GM19463 (cell line): ENCODE measurements around the gene DDX49.
"Not testable (repeated sequence)": the region's sequence is repeated elsewhere in the genome, so short reads cannot be mapped to it uniquely, and the experiment has no call there.

Experiments
- ATAC-seq: cut with Tn5 transposase; IDR thresholded peaks from one replicate; pipeline ENCODE4 v1.9.1; 2021; ENCODE audit warnings: mild to moderate bottlenecking, moderate library complexity; ENCODE audit not compliant: unreplicated experiment

The DDX49 gene

DNA sequence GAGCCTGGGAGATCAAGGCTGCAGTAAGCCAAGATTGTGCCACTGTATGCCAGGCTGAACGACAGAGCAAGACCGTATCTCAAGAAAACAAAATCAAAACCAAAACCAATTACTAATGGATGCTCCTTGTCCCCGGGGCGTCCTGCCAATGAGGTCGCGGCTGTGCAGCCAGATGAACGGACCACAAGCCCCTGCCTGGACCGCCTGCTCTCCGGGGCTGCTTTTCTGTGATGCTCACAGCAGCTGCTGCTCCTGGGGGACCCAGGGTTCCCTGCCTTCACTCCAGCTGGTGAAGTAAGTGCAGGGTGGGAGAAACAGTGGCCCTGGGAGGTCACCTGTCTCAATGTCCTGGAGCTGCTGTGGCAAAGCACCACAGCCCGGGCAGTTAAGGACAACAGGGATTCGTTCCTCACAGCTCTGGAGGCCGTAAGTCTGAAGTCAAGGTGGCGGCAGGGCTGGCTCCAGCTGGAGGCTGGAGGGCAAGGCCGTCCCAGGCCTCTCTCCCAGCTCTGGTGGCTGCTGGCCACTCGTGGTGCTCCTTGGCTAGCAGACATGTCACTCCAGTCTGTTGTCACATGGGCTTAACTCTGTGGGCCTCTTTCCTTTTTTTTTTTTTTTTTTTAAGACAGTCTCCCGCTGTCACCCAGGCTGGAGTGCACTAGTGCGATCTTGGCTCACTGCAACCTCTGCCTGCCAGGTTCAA lies 10.4 kb upstream of the DDX49 start:
- no peak for ATAC-seq

DNA sequence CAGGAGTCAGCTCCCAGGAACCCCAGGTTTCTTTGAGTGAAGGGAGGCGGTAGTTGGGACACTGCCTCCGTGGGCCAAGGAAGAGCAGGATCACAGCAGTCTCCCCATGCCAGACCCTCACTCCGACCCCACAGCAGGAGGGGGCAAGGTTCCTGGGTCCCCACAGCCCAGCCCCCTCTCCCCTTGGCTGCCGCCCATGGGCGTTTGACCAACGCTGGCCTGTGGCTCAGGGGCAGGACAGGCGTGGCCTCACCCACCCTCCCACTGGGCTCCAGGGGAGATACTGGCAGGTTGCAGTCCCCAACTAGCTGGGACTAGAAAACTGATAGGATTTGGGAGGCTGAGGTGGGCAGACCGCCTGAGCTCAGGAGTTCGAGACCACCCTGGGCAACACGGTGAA lies 9.5 kb upstream of the DDX49 start:
- ATAC-seq = no peak

DNA sequence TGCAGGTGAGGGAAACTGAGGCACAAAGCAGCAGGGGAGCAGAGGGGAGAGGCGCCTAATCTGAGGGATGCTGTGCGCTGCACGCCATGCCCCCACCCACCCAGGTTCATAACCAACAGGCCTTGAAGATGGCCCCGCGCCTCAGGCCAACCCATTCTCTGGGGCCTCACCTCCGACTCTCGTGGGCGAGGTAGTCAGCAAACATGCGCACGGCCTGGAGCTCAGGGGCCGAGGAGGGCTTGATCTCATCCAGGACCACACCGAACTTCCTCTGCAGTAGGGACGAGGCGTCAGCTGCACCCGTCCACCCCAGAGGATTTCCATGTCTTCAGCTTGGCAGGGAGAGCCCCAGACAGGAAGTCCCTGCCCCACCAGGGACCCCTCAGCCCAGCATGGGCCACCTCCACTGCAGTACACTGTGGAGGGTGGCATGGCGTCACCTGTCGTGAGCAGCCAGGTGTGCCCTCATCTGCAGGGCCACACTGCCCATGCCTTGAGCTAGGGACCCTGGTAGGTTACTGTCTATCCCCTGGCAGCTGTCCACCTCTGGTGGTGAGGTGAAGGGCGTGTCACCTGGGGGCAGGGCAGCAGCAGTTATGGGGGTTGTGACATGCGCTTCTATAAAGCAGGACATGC lies 8.6 kb upstream of the DDX49 start:
- no peak for ATAC-seq

DNA sequence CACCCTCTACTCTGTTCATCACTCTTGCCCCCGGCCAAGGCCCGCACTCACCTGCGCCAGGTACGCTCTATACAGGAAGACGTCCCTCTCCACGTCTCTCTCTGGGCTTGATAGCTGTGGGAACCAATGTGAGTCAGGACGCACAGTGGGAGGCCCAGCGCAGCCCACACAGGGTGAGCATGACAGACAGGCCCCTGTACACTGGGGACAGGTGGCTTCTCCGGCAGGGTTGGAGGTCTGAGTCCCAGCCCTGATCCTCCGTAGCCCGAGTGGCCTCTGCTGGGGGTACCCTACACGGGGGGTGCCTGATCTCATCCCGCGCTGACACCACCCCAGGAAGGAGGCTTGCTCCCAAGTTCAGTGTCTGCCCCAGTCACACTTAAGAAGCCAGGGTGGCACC lies 6.6 kb upstream of the DDX49 start:
- ATAC-seq = no peak

DNA sequence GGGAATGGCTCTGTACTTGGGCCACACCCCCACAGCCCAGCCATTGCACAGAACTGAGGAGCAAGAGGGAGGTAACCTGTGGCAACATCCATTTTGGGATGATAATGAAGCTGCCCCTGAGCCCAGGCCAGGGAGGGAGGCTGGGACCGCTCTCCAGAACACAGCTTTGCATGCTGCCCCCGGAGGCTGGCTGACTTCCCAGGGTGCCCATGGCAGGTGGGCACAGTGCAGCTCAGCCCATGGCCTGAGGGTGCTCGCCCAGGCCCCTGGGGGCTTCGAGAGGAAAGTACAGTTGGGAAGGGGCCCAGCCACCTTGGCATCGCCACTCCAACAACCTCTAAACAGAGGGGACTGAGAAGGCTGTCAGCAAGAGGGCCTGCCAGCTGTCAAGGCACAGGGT lies 6.0 kb upstream of the DDX49 start:
- no peak for ATAC-seq

DNA sequence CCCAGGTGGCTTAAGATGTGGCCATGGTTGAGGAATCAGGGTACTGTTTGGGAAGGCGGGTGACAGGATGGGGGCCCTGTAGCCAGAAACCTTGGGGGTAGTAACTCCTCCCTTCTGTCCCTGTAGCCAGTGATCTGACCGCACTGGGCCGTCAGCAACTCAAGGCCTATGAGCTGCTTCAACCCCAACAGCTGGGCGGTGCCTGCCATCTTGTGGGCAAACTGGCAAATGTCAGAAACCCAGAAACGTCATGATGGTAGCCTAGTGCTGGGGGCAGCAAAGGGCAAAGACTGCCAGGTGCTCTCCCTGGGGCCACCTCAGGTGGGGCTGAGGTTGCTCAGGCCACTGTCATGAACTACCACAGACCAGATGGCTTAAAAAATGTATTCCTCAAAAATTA lies 3.9 kb upstream of the DDX49 start:
- ATAC-seq = no peak

DNA sequence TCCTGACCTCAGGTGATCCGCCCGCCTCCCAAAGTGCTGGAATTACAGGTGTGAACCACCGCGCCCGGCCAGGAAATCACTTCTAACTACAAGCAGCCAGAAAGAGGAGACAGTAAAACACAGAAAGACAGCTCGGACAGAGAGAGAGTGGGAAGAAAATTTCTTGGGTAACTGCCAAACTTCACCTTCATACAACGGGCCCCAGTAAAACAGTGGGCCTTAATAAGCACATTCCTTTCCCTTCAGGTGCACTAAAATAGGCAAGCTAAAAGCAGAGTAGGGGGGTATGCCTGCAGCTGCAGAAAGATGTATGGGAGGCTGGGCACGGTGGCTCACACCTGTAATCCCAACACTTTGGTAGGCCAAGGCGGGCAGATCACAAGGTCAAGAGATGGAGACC lies 1.9 kb upstream of the DDX49 start:
- not testable (repeated sequence) for ATAC-seq

DNA sequence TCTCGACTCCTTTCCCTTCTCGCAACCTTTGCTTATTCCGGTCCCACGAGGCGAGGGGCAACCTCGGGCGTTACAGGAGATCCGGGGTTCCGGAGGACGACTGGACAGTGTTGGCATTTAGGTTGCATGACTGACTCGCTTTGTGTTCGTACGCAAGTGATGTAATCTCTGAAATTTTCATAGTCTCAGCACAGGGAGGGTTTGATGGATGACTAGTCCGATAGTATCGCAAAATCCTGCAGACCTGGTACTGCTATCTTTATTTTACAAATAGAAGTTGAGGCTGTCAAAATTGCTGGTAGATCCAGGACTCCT lies 342 bp downstream of the DDX49 start:
- ATAC-seq = no peak

DNA sequence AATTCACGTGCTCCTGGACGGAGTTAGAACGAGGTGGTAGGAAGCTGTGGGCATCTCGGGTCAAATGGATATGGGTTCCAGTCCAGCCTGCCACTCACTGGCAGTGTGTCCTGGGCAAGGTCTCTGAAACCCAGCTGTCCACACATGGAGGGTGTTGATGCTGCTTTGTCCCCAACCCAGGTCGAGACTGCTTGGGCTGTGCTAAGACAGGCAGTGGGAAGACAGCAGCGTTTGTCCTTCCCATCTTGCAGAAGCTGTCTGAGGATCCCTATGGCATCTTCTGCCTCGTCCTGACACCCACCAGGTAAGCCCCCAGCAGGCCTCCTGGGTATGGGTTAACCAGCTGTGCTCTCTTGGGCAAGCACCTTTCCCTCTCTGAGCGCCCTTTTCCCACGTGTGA lies 885 bp downstream of the DDX49 start:
- no peak for ATAC-seq

DNA sequence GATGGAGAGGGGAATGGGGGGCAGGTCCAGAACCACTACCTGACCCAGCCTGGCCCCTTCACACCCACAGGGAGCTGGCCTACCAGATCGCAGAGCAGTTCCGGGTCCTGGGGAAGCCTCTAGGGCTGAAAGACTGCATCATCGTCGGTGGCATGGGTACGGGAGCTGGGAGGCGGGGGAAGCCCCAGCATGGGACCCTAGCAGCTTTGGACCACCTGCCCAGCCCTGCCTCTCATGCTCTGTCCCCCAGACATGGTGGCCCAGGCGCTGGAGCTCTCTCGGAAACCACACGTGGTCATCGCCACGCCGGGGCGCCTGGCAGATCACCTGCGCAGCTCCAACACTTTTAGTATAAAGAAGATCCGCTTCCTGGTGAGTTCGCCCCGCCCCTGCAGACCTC lies 2.1 kb downstream of the DDX49 start:
- ATAC-seq = no peak

DNA sequence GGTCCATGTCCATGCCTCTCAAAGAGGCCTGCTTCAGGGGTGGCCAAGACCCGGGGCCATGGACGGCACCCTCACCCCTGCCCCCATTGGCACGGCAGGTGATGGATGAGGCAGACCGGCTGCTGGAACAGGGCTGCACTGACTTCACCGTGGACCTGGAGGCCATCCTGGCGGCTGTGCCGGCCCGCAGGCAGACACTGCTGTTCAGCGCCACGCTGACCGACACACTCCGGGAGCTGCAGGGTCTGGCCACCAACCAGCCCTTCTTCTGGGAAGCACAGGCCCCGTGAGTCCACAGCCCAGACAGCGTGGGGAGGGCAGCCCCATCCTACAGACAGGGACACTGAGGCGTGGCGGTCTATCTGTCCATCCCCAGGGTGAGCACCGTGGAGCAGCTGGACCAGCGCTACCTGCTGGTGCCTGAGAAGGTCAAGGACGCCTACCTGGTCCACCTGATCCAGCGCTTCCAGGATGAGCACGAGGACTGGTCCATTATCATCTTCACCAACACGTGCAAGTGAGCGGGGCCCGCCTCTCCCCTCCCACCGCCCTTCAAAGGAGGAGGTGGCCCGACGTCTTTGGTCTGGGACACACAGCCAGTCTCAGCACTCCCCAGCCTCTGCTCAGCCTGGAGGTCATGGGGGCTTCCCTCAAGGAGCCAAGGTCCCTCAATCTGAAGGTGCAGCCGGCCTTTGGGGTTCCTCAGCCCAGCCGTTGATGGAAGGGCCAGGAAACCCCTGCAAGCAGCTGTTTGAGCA lies 2.9 kb downstream of the DDX49 start:
- no peak for ATAC-seq

DNA sequence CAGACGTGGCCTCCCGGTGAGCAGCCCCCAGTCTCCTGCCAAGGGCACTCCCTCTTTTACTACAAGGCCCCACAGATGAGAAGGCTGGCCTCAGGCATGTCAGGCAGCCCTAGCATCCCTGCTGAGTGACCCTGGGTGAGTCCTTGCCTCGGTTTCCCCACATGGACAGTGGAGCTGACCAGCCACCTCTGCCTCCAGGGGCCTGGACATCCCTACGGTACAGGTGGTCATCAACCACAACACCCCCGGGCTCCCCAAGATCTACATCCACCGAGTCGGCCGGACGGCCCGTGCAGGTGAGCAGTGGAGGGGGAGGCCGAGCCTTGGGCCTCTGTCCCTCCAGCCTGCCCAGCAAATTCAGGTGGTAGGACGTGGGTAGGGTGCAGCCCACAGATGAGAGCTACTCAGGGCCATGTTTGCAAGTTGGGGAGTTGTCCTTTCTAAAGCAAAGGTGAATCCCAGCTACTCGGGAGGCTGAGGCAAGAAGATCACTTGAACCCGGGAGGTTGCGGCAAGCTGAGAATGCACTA lies 5.2 kb downstream of the DDX49 start:
- ATAC-seq = no peak

DNA sequence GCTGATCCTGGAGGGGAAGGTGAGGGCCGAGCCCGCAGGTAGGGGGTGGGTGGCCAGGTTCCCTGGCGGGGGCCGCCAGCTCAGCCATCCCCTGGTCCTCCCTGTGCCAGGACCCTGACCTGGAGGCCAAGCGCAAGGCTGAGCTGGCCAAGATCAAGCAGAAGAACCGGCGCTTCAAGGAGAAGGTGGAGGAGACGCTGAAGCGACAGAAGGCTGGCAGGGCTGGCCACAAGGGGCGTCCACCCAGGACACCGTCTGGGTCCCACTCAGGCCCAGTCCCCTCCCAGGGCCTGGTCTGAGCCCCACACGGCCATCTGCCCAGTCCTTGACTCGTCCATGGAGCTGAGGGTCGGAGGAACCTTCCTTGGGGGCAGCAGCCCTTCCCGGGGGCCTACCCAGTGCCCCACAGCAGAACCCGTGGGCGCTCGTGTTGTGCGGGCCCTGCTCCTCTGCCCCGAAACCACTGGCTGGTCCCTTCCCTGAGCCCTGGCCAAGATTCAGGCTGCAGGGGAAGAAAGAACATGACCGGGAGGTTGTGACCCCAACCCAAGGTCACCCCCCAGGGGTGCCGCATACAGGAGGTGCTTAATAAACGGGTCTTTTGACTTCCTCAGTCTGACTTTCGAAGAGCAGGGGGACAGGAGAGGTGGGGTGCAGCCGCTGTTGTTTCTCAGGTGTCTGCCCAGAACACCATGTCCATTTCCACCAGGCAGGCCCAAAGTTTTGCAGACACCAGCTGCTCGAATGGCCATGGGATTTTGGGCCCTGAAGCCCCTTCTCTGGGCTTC lies 8.7 kb downstream of the DDX49 start:
- ATAC-seq = no peak

DNA sequence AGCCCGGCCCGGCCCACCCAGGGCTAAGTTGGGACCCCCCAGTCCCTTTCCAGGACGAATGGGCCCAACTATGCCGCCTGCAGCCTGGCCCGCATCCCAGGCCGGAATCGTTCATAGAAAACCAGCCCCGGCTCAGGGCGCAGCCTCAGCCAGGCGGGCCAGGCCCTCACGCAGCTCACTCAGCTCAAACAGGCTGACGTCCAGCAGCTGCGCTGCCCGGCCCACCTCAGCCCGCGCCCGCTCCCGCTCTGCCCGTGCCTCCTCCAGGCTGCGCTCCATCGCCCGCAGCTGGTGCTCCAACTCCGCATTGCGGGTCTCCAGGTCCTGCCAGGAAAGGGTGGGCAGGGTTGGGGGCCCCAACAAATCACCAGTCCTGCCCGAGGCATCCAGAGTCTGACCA lies 9.8 kb downstream of the DDX49 start:
- no peak for ATAC-seq

DNA sequence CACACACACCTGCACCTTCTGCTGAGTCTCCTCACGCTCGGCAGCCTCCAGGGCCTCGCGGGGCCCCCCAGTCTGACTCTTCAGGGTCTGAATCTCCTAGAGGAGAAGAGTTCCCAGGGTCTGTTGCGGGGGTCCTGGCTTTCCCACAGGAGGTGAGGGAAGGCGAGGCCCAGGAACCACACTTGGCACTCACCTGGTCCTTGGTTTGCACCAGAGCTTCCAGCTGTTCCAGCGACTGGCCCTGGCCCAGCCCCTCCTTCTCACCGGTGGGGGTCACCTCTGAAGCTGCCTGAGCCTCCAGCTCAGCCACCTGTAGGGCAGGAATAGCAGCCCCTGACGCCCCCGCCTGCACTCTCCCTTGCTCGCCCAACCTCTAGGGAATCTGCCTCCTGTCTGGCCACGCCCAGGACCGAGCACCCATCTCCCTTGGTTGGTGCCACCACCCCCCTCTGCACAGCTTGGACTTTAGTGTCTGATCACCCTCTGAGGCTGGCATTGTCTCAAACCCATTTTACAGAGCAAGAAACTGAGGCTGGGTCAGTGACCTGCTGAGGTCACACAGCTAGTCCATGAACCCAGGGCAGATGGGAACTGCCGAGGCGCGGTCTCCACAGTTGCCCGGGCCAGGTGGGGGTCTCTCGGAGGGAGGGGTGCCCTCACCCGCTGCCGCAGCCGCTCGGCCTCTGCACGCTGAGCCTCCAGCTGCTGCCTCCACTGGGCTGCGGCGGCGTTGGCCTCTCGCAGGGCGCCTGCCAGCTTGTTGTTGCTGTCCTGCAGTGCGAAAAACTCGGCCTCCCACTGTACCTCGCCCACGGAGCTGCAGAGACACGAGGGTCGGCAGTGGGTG lies 12.0 kb downstream of the DDX49 start:
- no peak for ATAC-seq

DNA sequence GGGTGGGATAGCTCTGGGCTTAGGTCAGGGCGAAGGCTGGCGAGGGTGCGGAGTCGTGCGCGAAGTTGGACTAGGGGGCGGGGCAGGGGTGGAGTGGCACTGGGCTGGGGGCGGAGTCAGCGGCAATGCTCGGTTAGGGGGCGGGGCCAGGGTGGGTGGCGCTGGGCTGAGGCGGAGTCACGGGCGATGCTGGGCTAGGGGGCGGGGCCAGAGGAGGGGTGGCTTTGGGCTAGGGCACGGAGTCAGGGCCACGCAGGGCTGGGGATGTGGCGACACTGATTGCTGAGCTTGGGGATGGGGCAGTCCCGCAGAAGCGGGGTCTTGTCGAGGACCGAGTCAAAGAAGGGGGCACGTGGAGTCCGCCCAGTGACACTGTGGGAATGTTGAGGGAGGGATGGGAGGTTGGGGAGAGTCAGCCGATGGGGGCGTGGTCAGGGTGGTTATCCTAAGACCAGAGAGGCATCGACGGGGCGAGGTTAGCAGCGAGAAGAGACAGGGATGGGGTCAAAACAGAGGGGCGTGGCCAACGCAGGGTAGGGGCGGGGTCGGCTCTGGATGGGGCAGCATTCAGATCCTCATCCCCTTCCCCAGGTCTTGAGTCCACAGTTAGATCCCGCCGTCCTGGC lies 12.8 kb downstream of the DDX49 start:
- no peak for ATAC-seq

DNA sequence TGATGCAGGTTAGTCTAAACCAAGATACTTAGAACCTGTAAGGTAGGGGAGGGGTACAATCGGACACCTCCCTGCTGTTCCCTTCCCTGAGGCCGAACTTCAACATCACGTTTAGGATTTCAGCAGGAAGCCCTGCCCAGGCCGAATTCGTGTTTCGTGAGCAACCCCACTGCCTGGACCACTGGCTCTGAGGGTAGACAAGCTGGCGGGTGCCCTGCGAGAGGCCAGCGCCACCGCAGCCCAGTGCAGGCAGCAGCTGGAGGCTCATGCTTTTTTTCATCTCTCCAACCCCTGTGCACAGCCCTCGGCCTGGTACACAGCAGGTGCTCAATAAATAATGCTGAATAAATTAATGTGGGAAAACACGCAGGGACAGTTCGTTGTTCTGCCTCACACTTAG lies 13.8 kb downstream of the DDX49 start:
- no peak for ATAC-seq

DNA sequence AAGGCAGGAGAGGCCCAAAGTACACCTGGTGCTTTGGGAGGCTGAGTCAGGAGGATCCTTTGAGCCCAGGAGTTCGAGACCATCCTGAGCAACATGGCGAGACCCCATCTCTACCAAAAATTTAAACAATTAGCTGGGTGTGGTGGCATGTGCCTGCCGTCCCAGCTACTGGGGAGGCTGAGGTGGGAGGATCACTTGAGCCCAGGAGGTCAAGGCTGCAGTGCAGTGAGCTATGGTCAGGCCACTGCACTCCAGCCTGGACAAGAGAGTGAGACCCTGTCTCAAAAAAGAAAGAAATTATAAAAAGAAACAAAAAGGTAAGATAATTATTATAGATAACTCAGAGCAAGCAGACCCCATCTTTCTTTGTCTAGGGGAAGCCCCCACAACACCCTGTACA lies 19.6 kb downstream of the DDX49 start:
- ATAC-seq = no peak

DNA sequence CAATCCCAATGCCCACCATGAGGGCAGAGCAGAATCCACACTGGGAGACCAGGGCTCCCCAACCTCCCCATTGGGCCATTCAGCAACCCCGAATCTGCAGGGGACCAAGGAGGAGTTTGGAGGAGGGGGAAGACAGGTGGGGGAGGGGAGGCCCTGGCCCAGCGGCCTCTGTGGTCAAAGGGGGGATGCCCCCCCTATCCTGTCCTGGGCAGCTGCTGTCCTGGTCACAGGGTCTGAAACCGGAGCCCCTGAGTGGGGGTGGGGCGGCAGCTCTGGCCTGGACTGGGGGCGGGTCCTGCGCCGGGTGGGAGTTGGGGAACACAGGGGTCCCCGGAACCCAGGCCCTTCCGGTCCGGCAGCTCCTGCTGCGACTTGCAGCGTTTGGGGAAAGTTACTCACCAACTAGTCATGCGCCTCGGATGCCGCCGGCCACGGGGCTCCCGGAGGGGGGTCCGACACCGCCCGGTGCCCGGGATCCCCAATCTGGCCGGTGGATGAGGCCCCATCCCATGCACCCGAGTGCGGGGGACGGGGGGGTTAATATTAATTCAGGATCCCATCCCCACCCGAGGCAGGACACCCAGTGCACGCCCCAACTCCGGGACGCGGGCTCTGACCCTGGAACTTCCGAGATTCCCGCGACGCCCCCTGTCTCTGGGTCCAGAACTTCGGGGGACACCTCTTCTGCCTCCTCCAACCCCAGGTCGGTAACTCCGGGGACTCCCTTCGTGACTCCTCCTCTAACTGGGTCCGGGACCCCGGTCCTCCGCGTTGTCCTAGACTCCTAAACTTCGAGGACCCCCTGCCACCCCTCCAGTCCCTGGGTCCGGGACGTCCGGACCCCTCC lies 20.6 kb downstream of the DDX49 start:
- no peak for ATAC-seq
